M059J (cell line): Measurements from ENCODE around the gene FBXL13. TPM values are rescaled to one million over a fixed set of nuclear protein-coding genes. Genes with fewer than 3 reads are reported as not detected.
"Not testable (repeated sequence)": the region's sequence is repeated elsewhere in the genome, so short reads cannot be mapped to it uniquely, and the experiment has no call there.

ENCODE experiments used
- DNase-seq: peaks from one replicate; pipeline ENCODE4 v3.0.0-alpha.2; 2012; ENCODE audit warnings: low read depth
- total RNA-seq: library from RNA; depleted of rRNA; stranded (reverse); fragments of >200 nt; shearing (Covaris generic); gene quantifications from 2 replicates; pipeline ENCODE4 v1.2.3, GENCODE V29; 2014

FBXL13 gene
- total RNA-seq, 1 experiment from 2014 or later: 1.5 TPM

DNA sequence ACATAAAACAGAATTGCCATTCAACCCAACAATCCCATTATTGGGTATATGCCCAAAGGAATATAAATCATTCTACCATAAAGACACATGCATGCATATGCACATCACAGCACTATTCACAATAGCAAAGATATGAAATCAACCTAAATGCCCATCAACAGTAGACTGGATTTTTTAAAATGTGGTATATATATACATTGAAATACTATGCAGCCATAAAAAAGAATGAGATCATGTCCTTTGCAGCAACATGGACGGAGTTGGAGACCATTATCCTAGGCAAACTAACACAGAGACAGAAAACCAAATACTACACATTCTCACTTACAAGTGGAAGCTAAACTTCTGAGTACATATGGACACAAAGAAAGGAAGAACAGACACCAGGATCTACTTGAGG, 51.0 kb downstream of the FBXL13 start:
- DNase-seq: not testable (repeated sequence)

DNA sequence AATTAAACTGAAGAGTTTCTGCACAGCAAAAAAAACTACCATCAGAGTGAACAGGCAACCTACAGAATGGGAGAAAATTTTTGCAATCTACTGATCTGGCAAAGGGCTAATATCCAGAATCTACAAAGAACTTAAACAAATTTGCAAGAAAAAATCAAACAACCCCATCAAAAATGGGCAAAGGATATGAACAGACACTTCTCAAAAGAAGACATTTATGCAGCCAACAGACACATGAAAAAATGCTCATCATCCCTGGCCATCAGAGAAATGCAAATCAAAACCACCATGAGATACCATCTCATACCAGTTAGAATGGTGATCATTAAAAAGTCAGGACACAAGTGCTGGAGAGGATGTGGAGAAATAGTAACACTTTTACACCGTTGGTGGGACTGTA, 53.1 kb downstream of the FBXL13 start:
- not testable (repeated sequence) for DNase-seq

DNA sequence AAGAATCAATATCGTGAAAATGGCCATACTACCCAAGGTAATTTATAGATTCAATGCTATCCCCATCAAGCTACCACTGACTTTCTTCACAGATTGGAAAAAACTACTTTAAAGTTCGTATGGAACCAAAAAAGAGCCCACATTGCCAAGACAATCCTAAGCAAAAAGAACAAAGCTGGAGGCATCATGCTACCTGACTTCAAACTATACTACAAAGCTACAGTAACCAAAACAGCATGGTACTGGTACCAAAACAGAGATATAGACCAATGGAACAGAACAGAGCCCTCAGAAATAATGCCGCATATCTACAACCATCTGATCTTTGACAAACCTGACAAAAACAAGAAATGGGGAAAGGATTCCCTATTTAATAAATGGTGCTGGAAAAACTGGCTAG, 53.7 kb downstream of the FBXL13 start:
- not testable (repeated sequence) for DNase-seq

DNA sequence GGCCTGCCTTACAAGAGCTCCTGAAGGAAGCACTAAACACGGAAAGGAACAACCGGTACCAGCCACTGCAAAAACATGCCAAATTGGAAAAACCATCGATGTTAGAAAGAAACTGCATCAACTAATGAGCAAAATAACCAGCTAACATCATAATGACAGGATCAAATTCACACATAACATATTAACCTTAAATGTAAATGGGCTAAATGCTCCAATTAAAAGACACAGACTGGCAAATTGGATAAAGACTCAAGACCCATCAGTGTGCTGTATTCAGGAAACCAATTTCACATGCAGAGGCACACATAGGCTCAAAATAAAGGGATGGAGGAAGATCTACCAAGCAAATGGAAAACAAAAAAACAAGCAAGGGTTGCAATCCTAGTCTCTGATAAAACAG, 56.3 kb downstream of the FBXL13 start:
- DNase-seq: not testable (repeated sequence)

DNA sequence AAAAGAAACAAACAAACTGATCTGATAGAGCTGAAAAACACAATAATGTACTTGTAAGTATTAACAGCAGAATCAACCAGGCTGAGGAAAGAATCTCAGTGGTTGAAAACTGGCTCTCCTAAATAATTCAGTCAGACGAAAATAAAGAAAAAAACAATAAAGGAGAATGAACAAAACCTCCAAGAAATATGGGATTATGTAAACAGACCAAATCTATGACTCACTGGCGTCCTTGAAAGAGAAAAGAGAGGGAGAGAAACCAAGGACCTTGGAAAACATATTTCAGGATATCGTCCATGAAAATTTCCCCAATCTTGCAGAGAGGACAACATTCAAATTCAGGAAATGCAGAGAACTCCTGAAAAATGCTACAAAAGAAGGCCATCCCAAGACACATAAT, 62.9 kb downstream of the FBXL13 start:
- peak; percentile 38 for DNase-seq

DNA sequence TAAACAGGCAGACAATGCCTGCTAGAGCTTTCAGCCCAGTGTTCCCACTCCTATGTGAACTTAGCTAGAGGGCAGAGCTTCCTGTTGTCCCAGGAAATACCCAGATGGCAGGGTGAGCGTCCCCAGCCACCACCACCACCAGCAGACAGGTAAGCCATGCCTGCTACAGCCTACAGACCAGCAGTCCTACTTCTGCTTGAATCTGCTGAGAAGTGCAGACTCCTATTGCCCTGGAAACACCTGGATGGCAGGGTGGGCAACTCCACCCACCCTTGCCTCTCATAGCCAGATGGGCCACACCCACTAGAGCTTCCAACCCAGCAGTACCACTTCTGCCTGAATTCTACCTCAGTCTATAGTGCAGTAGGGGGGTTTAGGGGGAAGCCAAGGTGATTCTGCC, 64.4 kb downstream of the FBXL13 start:
- DNase-seq: no peak

DNA sequence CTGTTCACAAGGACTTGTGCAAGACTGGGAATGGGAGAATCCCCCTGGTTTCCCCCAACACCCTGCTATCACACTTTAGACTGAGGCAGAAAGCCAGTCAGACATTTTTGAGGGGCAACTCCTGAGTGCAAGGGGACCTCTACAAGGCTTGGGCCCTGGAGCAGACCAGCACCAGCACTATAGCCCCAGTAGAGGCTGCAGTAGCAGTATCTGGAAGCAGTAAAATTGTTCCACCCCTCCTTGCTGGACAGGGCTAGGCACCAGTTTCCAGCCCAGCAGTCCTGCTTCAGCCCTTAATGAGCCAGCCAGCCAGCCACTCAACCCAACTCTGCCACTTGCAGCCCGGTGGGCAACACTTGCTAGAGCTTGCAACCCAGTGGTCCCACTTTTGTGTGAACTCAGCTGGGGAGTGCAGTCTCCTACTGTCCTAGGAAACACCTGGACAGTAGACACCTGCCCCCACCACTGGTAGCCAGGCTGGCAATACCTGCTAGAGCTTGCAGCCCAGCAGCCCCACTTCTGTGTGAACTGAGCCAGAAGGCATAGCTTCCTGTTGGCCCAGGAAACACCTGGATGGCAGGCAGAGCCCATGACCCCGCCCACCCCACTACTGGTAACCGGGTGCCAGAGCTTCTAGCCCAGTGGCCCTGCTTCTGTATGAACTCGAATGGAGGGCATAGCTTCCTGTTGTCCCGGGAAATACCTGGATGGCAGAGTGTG, 65.0 kb downstream of the FBXL13 start:
- no peak for DNase-seq

DNA sequence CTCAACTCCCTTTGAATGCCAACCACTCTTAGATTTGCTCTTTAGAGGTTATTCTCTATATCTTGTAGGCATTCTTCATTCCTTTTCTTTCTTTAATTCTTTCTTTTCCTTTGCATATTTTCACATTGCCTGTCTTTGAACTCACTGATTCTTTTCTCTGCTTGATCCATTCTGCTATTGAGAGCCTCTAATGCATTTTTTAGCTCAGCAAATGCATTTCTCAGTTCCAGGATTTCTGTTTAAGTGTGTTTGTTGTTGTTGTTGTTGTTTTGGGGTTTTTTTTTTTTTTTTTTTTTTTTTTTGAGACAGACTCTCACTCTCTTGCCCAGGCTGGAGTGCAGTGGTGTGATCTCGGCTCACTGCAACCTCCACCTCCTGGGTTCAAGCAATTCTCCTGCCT, 71.6 kb downstream of the FBXL13 start:
- peak; percentile 21 for DNase-seq

DNA sequence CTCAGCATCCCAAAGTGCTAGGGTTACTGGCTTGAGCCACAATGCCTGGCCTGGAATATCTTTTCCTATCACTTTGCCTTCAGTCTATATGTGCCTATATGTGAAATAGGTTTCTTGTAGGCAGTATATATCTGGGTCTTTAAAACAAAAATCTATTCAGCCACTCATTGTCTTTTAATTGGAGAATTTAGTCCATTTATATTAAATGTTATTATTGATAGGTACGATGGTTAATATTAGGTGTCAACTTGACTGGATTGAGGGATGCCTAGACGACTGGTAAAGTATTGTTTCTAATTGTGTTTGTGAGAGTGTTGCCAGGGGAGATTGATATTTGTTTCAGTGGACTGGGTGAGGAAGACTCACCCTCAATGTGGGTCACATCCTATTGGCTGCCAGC, 73.4 kb downstream of the FBXL13 start:
- no peak for DNase-seq

DNA sequence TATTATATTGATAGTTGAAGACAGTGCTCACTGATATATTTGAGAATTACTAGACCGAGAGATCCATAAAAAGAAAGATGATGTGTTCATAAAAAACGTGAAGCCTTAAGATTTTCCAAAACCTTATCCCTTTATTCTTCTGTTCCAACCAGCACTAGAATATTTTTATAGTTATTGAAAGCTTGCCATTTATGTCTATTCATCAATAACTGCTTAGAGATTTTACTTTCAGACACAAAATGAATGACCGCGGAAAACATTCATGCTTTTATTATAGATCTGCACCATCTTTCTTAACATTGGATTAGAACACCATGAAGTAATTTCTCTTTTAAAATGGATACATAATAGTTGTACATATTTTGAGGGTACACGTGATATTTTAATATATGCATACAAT, 77.6 kb downstream of the FBXL13 start:
- no peak for DNase-seq

DNA sequence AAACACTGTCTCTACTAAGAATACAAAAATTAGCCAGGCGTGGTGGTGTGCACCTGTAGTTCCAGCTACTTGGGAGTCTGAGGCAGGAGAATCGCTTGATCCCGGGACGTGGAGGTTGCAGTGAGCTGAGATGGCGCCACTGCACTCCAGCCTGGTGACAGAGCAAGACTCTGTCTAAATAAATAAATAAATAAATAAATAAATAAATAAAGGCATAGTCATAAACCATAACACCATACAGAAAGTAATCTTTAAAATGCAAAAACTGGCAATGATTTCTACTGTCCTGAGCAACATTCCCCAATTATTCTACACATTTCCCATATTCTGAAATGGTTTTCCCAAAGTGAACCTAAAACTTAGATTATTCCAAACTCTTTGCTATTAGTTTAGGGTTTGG, 79.0 kb downstream of the FBXL13 start:
- not testable (repeated sequence) for DNase-seq

DNA sequence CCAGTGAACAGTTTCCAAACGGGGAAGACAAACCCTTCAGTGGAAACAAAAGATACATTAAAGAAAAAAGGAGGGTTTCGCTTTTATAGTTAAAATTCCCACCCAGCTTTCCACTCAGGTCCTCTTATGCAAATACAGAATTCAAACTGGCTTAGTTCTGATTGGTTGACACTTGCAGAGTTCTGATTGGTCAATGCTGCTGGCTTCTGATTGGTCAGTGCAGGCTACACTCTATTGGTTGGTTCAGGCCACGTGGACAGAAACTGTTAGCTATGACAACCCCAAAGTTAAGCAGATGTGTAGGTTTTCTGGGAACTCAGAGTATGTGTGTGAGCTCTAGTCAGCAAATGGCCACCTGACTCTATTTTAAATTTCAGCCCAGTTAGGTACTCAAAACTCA, 80.0 kb downstream of the FBXL13 start:
- no peak for DNase-seq

DNA sequence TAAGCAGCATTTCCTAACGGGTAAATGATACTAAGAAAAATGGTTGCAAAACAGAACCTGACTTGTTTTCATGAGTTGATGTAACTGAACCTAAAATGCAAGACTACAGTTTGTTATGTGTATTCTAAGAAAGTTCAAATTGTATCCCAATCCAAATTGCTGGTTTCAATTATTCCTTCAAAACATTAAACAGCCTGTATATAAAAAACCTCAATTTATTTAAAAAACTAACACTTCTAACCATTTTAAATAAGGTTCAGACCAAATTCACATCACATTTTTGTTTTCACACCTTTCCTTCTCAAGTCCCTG, 80.9 kb downstream of the FBXL13 start:
- DNase-seq: no peak

DNA sequence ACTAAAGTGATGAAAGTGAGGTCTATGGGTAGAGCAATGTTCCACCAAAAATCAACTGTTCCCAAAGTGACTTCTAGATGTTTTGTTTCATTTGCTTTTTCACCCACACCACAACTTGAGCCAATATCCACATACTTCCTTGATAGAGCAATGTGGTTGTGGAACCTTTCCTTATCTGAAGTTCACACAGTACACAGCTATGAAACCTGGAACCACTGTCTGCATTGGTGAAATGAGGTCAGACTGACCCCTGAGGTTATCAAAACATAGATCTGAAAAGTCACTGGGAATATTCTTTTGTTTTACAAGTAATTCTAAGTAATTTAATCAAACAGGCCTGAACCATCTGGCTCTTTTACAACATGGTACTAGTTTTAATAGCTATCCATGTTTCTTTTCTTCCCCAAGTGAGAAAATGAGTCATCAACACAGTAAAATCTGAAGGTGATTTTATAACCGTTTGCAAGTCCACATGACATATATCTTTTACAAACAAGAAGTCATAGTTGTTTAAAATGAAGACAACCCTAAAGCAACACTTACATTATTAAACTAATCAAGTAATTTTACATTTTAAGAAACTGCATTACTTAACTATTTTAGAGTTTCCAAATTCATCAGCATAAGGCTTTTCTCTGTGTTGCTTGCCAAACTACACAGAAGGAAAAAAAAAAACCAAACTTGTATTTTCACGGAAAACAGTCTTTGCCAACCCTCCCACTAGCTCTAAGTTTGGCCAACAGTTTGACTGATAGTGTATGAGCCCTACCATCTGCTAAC, 81.5 kb downstream of the FBXL13 start:
- DNase-seq: peak; percentile 96

DNA sequence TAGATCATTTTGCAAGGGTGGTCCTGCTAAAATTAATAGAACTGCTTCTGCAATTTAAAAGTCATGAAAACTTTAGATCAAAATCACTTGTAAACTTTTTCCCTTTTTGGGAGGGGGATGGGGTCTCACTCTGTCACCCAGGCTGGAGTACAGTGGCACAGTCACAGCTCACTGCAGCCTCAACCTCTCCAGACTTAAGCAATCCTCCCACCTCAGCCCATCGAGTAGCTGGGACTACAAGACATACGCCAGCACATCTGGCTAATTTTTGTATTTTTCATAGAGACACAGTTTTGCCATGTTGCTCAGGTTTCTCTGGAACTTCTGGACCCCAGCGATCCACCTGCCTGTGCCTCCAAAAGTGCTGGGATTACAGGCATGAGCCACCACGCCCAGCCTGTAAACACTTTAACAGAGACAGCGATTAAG, 82.1 kb downstream of the FBXL13 start:
- DNase-seq: no peak

DNA sequence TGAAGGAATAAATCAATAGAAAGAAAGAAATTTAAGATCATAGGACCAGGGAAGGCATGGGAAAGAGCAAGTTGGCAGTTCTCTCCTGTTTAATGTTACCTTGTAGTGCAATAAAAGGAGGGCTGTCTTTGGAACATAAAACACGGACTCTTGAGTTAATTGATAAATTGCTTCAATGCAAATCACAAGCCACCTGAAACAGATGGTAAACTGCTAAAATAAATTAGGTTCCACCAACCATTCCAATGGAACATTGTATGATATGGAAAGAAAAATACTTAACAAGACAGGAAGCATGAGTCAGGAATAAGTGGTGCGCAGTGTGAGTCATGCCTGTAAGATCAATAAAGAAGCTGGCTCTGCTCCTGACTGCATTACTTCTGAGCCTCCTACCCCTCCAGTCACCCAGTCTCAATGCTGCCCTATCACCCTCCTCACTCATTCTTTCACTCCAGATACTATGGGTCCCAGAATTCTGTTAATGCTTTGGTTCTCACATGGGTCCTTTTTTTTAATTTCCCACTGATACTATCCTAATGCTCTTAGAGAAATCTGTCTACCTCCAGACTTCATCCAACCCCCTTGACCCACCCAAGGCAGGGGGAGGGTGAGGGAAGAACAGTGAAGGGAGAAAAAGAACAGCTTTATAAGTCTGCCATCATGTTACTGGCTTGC, 82.9 kb downstream of the FBXL13 start:
- peak; percentile 97 for DNase-seq

DNA sequence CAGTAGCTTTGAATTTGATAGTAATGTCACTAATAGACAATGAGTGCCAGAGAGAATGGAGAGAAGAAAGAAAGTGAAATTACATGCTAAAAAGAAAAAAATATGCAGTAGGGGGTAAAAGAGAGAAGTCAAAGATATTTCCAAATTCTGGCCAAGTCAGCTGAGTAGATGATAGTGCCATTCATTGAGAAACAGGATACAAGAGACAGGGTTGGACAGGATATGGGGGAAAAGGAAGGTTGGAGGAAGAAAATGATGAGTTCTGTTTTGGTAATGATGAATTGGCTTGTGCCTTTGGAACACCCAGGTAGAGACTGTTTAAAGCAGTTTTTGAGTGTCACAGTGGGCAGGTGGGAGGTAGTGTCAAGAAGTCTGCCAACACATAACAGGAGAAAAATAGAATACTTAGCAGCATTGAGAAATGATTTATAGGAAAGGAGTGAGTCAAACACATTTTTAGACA, 83.5 kb downstream of the FBXL13 start:
- DNase-seq: no peak

DNA sequence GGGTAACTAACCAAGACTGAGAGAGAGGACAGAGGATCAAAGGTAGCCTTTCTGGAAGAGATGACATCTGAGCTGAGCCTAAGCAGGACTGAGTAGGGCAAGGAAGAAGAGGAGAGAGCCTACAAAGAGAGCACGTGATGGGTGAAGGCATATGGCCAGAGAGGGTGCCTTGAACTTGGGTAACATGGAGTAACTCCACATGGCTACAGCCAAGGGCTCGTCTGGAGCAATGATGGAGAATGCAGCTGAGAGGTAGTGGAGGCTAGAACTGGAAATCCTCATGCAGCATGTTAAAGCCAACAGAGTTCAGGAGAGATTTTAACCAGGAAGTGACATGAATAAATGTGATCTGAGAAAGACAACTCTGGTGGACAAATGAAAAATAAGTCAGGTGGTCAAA, 84.0 kb downstream of the FBXL13 start:
- DNase-seq: no peak

DNA sequence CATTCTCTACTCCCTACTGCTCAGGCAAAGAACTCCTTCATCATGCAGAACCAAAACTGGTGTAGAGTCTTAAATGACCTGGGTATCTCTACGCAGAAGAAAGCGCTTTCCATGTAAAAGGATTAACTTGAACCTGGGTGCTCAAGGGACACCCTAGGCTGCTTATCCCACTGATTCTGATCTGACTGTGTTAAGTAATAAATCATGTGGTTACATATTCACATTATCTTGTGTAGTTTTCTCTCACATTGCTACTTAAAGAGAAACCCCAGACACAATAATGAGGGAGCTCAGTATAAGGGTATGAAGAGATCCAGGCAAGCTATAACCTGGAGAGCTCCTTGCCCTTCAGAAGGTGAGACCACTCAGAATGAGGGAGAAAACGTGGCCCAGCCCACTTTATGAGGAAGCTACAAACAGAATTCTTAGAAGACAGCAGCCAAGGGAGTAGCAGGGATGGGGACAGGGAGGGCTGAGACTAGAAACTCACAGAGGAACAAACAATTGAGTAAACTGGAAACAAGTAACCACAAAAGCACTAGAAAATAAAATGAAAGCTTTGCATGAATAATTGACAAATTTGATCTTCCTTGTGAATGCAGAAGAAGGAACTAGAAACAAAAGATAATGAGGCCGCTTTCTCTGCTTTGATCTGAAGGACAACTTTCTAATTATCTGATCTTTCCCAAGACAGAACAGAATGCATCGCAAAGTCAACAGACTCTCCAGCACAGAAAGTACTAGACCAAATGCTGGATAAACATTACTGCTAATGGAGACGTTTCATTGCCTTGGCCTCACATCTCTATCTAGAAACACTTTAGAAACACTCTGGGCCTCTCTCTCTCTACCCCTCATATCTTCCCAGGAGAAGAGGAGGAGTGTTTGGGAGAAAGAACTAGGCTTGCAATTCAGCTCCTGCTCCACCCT, 85.7 kb downstream of the FBXL13 start:
- no peak for DNase-seq

DNA sequence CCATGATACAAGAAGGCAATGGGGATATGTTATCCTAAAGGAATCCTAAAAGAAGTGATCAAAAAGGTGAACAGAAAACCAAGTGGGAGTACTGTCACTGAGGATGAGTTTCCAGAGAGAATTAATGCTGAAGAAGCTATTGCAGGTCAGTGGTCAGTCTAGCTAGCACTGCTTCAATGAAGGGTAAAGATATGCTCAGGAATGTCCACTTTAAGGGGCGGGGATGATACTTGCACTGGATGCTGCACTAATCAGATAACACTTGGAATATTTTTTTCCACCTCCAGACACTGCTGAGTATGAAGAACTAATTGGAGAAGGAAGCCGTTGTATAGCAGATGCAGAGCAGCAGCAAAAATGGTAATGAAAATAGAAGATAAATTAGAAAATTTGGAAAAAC, 86.5 kb downstream of the FBXL13 start:
- DNase-seq: no peak

DNA sequence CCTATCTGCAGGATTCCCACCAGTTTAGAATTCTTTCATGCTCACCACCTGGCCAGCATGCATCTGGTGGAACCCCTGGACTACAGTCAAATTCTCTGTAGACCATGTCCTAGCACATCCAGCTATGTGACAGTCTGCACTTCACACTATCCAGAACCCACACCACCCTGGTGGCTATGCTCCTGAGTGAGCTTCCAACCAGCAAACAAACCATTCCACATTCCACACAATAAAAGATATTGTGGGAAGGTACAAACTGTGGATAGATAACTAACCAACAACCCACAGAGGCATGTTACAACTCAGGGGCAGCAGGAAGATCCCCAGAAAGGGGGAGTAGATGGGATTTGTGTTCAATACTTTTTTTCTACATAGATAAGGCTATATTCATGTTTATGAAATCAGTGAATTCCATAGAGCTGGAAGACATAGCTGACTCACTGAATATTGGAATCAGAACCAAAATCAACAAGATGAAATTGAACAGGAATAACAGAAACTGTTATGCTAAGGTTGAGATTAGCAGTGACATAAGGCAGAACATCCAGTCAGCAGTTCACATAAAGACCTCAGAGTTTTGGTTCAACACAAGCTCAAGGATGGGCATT, 89.3 kb downstream of the FBXL13 start:
- no peak for DNase-seq
